ENCODE results near the gene LRP10. TPM values are rescaled to one million over a fixed set of nuclear protein-coding genes. Genes with fewer than 3 reads are reported as not detected.
"Not testable (repeated sequence)": the region's sequence is repeated elsewhere in the genome, so short reads cannot be mapped to it uniquely, and the experiment has no call there.

The LRP10 gene
- total RNA-seq, 1 experiment from 2014 or later = 35.8 TPM

GRCh38 chr14:22842211-22843122, 29.1 kb upstream of the LRP10 start:
- no peak for DNase-seq (ENCODE audit: low spot score)

DNA sequence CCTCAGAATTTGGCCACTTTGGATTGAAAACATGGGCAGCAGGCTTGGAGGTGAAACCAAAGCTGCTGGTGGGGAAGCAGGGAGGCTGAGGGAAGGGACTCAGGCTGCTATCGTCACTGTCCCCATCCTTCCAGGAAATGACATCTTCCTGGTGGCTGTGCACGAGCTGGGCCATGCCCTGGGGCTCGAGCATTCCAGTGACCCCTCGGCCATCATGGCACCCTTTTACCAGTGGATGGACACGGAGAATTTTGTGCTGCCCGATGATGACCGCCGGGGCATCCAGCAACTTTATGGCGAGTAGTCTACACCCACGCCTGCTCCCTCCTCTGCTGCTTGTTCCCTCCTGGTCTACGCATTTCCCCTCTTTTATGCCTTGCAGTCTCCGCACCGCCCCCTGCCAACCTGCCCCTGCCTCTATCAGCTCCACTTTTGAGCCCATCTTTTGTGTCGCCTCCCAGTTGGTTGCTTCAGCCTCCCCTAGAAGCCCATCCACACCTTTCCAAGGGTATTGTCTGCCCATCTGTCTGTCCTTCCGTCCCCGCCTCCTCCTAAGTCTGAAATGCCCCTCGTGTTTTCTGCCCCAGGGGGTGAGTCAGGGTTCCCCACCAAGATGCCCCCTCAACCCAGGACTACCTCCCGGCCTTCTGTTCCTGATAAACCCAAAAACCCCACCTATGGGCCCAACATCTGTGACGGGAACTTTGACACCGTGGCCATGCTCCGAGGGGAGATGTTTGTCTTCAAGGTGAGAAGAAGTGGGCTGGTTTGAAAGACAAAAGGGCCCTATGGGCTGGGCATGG, 28.2 kb upstream of the LRP10 start:
- no peak for DNase-seq (ENCODE audit: low spot score)

GRCh38 chr14:22844221-22845102, 27.1 kb upstream of the LRP10 start:
- no peak for DNase-seq (ENCODE audit: low spot score)

DNA sequence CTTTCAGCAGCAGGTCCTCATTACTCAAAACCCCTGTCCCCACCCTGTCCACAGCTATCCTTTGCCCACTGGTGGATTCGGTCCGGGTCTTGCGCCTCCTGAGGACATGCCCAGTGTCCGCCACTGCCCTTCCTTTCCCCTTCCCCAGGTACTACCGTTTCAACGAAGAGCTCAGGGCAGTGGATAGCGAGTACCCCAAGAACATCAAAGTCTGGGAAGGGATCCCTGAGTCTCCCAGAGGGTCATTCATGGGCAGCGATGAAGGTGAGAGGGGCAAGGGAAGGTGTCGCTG, 26.5 kb upstream of the LRP10 start:
- DNase-seq (ENCODE audit: low spot score) = no peak

- no peak for DNase-seq (ENCODE audit: low spot score)
These were observed 25.5 kb upstream of the LRP10 start for GRCh38 chr14:22845821-22846625.

DNA sequence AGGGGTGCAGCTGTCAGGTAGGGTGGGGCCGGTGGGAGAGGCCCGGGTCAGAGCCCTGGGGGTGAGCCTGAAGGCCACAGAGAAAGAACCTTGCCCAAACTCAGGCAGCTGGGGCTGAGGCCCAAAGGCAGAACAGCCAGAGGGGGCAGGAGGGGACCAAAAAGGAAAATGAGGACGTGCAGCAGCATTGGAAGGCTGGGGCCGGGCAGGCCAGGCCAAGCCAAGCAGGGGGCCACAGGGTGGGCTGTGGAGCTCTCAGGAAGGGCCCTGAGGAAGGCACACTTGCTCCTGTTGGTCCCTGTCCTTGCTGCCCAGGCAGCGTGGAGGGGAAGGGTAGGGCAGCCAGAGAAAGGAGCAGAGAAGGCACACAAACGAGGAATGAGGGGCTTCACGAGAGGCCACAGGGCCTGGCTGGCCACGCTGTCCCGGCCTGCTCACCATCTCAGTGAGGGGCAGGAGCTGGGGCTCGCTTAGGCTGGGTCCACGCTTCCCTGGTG, 24.7 kb upstream of the LRP10 start:
- DNase-seq (ENCODE audit: low spot score) = no peak

GRCh38 chr14:22847661-22848341, 23.7 kb upstream of the LRP10 start:
- peak; percentile 43 for DNase-seq (ENCODE audit: low spot score)

GRCh38 chr14:22848351-22849164, 23.0 kb upstream of the LRP10 start:
- peak; percentile 95 for DNase-seq (ENCODE audit: low spot score)

DNA sequence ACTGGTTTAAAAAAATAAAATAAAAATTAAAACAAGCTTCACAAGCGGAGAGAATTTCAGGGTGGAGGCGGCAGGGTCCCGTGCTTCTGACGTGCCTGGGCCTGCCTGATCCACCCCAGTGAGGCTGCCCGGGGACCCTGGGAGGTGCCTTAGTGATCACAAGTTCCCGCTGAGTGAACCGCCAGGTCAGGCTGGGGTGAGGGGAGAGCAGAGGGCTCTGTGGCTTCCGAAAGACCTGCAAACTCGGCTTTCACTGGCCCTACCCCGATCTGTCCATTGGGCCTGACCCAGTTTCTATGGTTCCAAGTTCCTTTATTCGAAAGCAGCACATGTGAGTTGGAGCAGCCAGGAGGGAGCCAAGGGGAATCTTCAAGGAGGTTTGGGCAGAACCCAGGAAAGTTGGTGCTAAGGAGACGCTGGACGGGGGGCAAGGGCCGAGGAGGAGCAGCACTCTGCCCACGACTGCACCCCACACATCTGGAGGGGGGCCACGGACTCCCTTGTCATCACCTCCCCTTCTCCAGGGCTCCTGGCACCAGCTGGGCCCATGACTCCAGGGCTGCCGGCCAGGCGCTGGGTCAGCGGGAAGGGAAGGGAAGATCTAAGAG, 22.2 kb upstream of the LRP10 start:
- no peak for DNase-seq (ENCODE audit: low spot score)

DNA sequence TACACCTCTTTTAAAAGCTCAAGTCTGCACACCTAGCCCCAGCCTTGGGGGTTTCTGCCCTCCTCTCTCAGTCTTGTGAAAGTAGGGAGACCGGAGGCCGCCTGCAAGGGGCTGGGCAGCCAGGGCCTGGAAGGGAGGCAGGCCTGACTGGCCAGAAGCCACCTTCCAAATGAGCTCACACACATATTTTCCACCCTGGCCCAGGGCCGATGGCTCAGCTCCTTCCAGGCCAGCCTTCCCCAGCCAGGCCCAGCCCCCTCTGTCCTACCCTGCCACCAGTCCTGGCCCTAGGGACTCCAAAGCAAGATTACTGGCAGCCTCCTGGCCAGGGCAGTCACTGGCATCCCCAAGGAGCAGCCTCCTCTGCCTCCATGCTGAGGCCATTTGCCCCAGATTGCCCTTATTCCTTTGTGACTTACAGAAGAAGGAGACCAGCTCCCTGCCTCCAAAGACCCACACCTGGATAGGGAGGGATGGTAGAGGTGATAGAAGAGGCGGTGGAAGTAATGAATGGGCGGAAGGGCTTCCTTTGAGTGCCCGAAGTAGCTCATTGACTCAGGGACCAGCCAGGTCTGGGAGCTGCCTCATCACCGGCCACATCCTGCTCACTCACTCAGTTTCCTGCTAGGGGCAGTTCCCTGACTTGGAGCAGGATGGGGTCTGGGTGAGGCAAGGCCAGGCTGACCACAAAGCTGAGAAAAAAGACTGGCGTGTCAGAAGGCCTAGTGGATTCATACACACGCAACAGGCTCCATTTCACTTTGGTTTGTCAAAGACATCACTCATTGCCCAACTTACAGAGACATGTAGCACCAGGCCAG, 20.4 kb upstream of the LRP10 start:
- DNase-seq (ENCODE audit: low spot score) = peak; percentile 78

DNA sequence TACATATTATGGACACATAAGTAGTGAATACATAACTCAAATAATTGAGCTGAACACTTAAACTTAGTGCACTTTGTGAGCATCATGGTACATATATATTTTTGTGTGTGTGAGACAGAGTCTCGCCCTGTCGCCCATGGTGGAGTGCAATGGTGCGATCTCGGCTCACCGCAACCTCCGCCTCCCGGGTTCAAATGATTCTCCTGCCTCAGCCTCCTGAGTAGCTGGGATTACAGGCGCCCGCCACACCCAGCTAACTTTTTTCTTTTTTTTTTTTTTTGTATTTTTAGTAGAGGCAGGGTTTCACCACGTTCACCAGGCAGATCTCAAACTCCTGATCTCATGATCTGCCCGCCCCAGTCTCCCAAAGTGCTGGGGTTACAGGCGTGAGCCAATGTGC, 19.4 kb upstream of the LRP10 start:
- not testable (repeated sequence) for DNase-seq (ENCODE audit: low spot score)

DNA sequence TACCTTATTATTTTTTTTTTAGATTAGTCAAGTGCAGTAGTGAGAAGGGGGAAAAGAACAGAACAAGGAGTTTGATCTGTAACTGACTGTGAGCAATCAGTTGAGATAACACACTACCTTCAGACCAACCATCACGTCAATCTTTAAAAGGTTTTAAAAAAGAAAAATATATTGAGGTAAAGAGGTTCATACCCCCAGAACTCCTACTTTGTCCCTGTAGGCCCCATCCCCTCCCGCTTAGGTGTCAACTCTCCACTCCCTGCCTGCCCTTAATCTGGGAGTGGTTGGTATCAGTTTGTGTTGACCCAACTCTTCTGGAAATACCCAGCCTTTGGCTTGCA, 19.0 kb upstream of the LRP10 start:
- no peak for DNase-seq (ENCODE audit: low spot score)

DNA sequence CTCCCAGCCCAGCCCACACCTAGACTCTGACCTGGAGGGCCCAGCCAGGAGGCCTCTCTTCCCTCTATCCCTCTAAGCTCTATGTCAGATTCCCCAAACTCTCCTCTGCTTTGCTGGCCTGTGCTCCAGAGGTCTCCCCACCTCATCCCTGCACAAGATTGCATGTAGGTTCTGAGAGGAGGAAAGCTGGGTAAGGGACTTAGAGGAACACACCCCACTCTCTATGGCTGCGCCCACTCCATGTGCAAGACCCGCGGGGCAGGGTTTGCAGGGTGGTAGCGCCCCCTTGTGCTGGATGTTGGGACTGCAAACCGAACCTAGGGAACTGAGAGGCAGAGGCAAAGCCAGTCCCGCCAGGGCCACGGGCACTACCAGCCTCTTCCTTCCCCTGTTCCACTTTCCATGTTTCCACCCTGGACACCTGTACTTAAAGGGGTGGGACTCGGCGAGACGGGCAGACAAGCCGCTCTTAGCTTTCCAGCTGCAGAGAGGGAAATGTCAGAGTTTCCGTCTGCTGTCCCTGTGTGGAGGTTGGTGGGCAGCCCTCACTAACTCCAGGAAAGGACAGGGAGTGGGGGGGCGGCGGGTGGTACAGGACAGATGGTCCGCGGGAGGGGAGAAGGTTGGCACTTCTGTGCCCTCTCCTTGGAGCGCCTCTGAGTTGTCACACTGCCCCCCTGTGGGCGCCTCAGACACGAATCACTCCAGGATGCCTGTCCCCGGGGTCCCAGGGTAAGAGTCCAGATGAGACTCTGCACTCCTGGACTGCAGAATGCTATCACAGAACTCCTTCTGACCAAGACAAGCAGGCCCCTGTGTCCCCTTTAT, 18.4 kb upstream of the LRP10 start:
- peak; percentile 79 for DNase-seq (ENCODE audit: low spot score)

DNA sequence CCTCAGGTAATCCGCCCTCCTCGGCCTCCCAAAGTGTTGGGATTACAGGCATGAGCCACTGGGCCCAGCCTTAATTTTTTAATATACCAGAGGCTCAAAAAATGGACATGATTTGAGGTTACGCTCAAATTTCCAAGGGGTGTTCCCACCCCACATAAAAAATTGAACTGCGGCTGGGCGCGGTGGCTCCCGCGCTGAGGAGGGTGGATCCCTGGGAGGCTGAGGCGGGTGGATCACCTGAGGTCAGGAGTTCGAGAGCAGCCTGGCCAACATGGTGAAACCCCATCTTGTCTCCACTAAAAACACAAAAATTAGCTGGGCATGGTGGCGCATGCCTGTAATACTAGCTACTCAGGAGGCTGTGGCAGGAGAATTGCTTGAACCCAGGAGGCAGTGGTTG, 17.2 kb upstream of the LRP10 start:
- DNase-seq (ENCODE audit: low spot score) = not testable (repeated sequence)

DNA sequence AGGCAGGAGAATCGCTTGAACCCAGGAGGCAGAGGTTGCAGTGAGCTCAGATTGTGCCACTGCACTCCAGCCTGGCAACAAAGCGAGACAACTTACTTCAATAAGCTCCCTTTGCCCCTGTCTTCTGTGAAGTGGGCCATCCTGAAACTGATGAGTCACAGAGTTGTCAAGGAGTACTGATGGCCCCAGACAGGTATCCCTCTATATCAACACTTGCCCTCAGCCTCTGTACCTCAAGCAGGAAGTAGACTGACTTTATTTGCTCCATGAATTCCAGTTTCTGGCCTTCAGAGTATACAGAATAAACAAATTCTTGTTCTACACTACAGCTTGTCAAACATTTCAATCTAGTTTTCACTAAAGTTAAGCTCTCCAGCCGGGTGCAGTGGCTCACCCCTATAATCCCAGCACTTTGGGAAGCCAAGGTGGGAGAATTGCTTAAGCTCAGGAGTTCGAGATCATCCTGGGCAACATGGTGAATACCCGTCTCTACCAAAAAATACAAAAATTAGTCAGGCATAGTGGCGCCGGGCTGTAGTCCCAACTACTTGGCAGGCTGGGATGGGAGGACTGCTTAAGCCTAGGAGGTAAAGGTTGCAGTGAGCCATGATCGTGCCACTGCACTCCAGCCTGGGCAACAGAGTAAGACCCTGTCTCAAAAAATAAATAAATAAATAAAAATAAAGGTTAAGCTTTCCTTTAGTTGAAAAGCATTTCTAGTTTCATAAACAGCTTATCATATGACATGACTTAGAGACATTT, 16.4 kb upstream of the LRP10 start:
- no peak for DNase-seq (ENCODE audit: low spot score)

- no peak for DNase-seq (ENCODE audit: low spot score)
These were observed 15.1 kb upstream of the LRP10 start for GRCh38 chr14:22856428-22856827.

GRCh38 chr14:22860377-22860776, 11.2 kb upstream of the LRP10 start:
- not testable (repeated sequence) for DNase-seq (ENCODE audit: low spot score)

Data from H4 (cell line).